ENCODE measurements around the gene LBHD1. TPM values are rescaled to one million over a fixed set of nuclear protein-coding genes. Genes with fewer than 3 reads are reported as not detected.

The LBHD1 gene
- total and polyA plus RNA-seq, 2 of the 13 experiments (the other 11 are each of a cell fraction or from before 2014, with no cell fraction given) = 3.2 to 3.7 TPM

DNA sequence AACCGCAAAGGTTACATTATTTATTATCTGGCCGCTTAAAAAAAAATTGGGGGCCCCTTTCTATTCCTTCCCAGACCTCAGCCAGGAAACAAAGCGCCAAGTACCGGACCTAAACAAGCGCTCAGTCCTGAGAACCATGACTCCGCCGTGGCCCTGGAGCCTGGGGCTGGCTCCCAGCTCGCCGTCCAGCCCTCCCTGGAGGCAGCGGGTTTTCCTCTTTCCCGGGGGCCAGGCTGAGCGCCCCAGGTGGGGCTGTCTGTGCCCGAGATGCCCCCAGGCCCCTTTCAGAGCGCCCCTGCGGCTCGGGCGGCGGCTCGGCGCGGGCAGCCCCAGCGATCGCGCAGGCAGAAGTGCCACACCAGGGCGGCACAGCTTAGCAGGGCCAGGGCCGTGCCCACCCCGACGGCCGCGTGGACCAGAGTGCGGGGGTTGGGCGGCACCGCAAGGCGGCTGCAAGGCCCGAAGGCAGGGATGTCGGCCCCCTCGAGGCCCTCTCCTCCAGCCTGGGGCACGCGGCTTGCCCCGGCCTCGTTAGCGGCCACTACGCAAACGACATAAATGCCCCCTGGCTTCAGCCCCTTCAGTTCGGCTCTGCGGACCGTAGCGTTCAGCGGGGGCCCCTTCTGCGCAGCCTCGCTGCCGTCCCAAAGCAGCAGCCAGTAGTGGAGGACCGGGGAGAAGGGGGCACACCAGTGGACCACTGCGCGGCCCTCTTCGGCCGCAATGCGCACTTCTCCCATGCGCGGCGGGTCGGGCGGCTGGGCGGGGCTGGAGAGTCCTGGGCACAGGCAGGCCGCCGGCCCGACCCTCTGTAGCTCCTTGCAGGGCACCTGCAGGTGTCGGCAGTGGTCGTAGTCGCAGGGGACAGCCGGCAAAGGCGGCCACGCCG, 15.7 kb upstream of the LBHD1 start:
- peak; percentile 13; the same call in 2 of the 3 replicates for ATAC-seq
- Histone ChIP-seq H3K4me2 (ENCODE audit: low read depth, low read length) (no peak overlapping the region), H3K36me3 (replicated peaks in 1 of 2; ENCODE audit: control insufficient read depth in 1 of 2, insufficient read depth in 2 of 2, low read length in 2 of 2) (peaks cover 15 to 26% of the 10 kb centered on the region in 2 experiments), H3K27ac (ENCODE audit: extremely low read length, insufficient read depth, low read length) (no peak overlapping the region), H2AFZ (ENCODE audit: low read length) (no peak overlapping the region), H3K9ac (ENCODE audit: insufficient read depth, low read depth, low read length) (no peak overlapping the region), H3K4me3 (replicated peaks in 1 of 3; ENCODE audit: insufficient read depth in 1 of 3, low read depth in 2 of 3, low read length in 3 of 3) (no peak overlapping the region), H3K4me1 (ENCODE audit: insufficient read depth, low read length) (no peaks in the 10 kb centered on the region), H3K9me3 (ENCODE audit: low read length) (no peaks in the 10 kb centered on the region), H3K27me3 (ENCODE audit: control insufficient read depth in 1 of 2, insufficient read depth in 2 of 2, low read length in 2 of 2) (no peaks in the 10 kb centered on the region), H3K79me2 (ENCODE audit: insufficient read depth, low read length) (no peaks in the 10 kb centered on the region), H4K20me1 (ENCODE audit: insufficient read depth, low read length) (no peaks in the 10 kb centered on the region)
- no TSS peak for BruUV-seq (replicated peaks)
- intact Hi-C loops (cut with micrococcal nuclease; ENCODE audit: unreplicated experiment) = no loop called here
- POLR2A ChIA-PET = no interaction called here
- in situ Hi-C loops (cut with HindIII; ENCODE audit: extremely low pct_ligation_motif_present, low pct_unique_long_range_greater_than_20kb) = no loop called here
- WGBS (ENCODE audit: low lambda C conversion rate) = 97% methylated on average over 29 of the region's 74 CpGs
- no peak for DNase-seq (ENCODE audit: low spot score)
- CTCF ChIA-PET (ENCODE audit: low intra/inter-chr PET ratio, low total read pairs) = no interaction called here
- no peak for FAIRE-seq
- TF ChIP-seq ZFP1 (CRISPR knock-in tag; IDR thresholded peaks at IDR 0.05) (no peak), ZNF839 (CRISPR knock-in tag; IDR thresholded peaks at IDR 0.05; ENCODE audit: borderline replicate concordance) (no peak), ZNF564 (CRISPR knock-in tag; IDR thresholded peaks at IDR 0.05) (no peak), MTERF4 (CRISPR knock-in tag; IDR thresholded peaks at IDR 0.05) (no peak), ZFP82 (CRISPR knock-in tag; IDR thresholded peaks at IDR 0.05; ENCODE audit: borderline replicate concordance) (no peak), MYC (CRISPR knock-in tag; IDR thresholded peaks at IDR 0.05; ENCODE audit: borderline replicate concordance) (no peak), GRHL1 (CRISPR knock-in tag; conservative IDR thresholded peaks at IDR 0.05) (no peak), GZF1 (CRISPR knock-in tag; IDR thresholded peaks at IDR 0.05) (no peak), DNMT1 (CRISPR knock-in tag; IDR thresholded peaks at IDR 0.05) (no peak), TIGD3 (CRISPR knock-in tag; IDR thresholded peaks at IDR 0.05; ENCODE audit: borderline replicate concordance) (no peak), ZNF550 (CRISPR knock-in tag; IDR thresholded peaks at IDR 0.05; ENCODE audit: borderline replicate concordance) (no peak)
- TF ChIP-seq, protein P1, sequence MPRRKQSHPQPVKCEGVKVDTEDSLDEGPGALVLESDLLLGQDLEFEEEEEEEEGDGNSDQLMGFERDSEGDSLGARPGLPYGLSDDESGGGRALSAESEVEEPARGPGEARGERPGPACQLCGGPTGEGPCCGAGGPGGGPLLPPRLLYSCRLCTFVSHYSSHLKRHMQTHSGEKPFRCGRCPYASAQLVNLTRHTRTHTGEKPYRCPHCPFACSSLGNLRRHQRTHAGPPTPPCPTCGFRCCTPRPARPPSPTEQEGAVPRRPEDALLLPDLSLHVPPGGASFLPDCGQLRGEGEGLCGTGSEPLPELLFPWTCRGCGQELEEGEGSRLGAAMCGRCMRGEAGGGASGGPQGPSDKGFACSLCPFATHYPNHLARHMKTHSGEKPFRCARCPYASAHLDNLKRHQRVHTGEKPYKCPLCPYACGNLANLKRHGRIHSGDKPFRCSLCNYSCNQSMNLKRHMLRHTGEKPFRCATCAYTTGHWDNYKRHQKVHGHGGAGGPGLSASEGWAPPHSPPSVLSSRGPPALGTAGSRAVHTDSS (CRISPR knock-in tag; conservative IDR thresholded peaks at IDR 0.05) = no peak
- TF ChIP-seq, protein P2, sequence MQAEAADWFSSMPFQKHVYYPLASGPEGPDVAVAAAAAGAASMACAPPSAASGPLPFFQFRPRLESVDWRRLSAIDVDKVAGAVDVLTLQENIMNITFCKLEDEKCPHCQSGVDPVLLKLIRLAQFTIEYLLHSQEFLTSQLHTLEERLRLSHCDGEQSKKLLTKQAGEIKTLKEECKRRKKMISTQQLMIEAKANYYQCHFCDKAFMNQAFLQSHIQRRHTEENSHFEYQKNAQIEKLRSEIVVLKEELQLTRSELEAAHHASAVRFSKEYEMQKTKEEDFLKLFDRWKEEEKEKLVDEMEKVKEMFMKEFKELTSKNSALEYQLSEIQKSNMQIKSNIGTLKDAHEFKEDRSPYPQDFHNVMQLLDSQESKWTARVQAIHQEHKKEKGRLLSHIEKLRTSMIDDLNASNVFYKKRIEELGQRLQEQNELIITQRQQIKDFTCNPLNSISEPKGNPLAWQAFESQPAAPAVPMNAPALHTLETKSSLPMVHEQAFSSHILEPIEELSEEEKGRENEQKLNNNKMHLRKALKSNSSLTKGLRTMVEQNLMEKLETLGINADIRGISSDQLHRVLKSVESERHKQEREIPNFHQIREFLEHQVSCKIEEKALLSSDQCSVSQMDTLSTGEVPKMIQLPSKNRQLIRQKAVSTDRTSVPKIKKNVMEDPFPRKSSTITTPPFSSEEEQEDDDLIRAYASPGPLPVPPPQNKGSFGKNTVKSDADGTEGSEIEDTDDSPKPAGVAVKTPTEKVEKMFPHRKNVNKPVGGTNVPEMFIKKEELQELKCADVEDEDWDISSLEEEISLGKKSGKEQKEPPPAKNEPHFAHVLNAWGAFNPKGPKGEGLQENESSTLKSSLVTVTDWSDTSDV (CRISPR knock-in tag; IDR thresholded peaks at IDR 0.05) = no peak

Measured in HepG2 (cell line).